Pons (tissue), 1 donor: ENCODE results near the gene TMA7.

Source experiments
- DNase-seq: peaks from one replicate; pipeline ENCODE4 v3.0.0-alpha.2; 2016; ENCODE audit warnings: low spot score

TMA7 gene

GRCh38 chr3:48409291-48410201 is 30.5 kb upstream of the TMA7 start:
- no peak for DNase-seq

- DNase-seq: no peak
These were observed 29.6 kb upstream of the TMA7 start for GRCh38 chr3:48410205-48411040.

GRCh38 chr3:48411041-48411588 is 28.9 kb upstream of the TMA7 start:
- no peak for DNase-seq

GRCh38 chr3:48411606-48412374 is 28.3 kb upstream of the TMA7 start:
- DNase-seq: no peak

GRCh38 chr3:48412375-48413001 is 27.6 kb upstream of the TMA7 start:
- no peak for DNase-seq

DNA sequence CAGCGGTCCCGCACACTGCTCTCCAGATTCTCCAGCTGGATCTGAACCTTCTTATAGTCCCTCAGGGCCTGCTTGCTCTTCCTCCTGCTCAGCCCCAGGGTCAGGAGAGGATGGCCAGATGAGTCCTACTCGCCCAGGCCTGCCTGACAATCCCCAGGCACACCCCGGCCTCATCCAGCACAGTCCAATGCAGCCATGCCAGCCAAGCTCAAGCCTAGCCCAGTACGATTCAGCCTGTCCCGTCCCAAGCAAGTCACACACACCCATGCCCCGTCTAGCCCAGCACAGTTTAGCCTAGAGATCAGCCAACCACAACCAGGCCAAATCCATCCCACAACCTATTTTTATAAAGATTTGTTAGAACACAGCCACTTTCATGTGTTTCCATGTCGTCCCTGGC is 27.0 kb upstream of the TMA7 start:
- DNase-seq: no peak

GRCh38 chr3:48413611-48414010 is 26.4 kb upstream of the TMA7 start:
- no peak for DNase-seq

DNA sequence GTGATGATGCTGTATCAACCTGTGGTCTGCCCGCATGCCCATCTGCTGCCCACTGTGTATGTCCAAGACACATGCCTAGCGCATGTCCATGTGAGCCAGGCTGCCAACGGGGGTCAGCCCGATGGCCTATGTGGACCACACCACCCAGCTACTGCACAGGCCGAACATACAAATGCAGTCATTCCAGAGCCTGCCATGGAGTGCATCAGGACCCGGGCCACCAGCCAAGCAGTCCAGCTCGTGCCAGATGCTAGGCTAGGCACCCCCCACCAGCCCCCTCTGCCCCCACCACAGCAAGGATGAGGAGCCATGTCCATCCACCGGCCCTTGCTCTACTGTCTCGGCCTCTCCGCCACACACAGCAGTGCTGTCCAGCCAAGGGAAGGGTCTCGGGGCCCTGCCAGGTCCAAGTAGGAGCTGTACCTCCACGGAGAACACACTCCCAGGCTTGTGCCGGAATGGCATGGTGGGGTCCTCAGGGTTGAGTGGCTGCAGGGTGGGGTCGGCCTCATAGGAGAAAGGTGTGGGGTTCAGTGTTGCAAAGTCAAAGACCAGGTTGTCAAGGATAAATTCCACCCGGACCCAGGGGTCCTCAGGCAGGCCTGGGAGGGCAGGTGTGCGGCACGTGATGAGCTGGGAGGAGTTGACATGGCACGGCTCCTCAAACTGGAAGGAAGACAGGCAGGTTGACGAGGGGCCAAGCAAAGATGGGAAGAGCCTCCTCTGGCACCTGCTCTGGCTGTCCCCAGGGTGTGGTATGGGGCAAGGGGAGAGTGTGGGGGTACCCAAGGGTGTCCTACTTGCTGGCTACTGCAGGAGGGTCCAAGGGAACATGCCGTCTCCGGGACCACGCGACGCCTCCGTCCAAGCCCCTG is 25.4 kb upstream of the TMA7 start:
- no peak for DNase-seq

DNA sequence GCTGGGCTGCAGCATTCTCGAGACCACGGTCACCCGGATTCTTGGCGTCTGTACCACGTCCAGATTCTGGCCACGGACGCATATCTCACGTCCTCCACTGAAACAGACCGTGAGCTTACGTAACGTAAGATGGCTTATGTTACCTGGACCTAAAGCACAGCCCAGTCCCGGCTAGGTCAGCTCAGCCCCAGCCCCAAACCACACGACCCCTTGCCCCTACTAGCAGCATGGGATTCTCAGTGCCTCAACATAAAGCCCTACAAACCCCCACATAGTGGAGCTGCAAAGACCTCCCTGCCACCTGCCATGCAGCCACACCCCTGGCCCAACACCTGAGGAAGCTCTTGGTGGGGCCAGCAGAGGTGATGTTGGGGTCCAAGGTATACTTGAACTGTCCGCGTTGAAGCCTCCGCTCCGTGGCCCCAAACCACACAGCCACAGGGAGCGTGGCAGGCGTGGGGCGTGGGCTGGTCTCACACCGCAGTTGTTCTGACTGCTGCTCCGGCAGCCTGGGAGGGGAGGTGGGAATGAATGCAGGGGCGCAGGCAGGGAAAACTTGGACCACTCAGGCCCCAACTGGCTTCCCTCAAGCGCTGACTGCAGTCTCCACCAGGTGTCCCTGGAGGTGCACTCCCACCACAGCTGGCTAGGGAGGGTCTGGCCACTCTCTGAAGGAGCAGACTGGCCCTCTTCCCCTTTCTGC is 24.7 kb upstream of the TMA7 start:
- no peak for DNase-seq

DNA sequence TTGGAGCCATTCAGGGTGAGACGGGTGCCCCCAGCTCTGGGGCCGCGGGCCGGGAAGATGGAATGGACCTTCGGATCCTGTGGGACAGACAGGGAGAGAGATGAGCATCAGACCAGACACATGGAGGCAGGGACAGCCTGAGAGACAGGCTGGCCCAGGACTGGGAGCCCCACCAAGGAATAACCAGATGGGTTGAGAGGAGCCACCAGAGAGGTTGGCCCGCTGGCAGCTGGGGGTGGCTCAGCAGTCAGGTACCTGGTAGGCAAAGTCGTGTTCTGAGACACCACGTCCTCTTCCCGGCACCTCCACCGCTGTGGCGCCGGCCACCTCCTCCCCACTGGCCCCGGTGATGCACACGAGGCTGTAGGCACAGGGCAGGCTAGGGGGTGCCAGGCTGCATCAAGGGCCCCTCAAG is 24.0 kb upstream of the TMA7 start:
- no peak for DNase-seq

GRCh38 chr3:48416546-48416945 is 23.5 kb upstream of the TMA7 start:
- no peak for DNase-seq

DNA sequence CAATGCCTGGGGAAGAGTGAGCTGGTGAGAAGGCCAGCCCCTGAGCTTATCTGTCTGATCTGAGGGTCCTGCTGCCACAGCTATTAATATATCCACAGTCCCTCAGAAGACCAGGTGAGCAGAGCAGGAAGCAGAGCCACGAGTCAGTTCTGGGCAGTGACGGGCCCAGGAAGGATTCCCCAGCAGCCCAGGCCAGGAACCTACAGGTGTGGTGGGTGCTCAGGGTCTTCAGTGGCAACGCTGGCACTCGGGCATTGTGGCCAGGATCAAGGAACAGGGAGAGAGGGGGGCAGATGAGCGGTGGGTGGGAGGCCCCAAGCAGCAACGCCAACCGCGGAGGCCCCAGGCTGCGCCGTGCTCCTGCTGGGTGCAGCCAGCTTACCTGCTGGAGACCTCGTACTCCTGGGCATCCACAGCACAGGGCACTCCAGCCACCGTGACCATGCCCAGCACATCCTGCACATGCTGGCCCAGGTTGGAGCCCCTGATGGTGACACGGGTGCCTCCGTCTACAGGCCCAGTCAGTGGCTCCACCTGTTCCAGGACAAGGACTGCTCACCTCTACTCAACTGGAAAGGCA is 22.4 kb upstream of the TMA7 start:
- DNase-seq: no peak

DNA sequence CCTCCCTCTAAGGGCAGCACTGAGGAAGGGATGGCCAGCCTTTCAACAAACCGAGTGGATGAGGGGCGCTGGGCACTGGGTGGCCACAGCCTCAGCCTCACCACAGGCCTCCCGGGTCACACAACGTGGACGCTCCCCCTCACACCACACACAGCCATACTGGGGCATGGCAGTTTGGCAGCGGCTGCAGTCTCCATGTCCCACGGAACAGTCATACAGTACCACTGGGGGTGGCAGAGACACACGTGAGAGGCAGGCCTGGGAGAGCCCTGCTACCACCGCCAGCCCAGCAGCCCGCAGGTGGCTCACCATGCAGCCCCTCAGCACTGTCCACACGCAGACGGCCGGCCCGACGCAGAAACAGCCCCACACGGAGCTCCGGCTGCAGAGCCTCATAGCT is 21.9 kb upstream of the TMA7 start:
- no peak for DNase-seq

GRCh38 chr3:48418651-48419050 is 21.4 kb upstream of the TMA7 start:
- DNase-seq: no peak

GRCh38 chr3:48419149-48419548 is 20.9 kb upstream of the TMA7 start:
- DNase-seq: no peak

GRCh38 chr3:48419597-48419996 is 20.5 kb upstream of the TMA7 start:
- DNase-seq: no peak

DNA sequence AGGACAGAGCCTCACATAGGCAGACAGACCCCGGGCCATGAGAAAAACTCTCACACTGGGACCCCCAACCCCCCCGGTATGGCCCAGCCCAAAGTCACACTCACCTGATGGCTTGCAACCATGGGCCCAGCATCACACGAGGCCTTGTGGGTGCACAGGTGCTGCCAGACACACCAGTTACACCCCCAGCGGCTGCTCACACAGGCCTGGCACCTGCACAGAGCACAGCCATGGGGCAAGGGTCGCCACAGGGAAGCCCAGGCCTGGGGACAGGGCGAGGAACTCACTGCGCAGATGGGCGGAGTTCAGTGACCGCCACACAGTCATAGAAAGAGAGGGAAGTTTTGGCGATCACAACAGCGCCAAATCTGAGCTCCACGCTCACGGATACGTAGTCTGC is 19.5 kb upstream of the TMA7 start:
- DNase-seq: no peak

- DNase-seq: no peak
These were observed 17.8 kb upstream of the TMA7 start for GRCh38 chr3:48422272-48422671.

- DNase-seq: no peak
These were observed 17.4 kb upstream of the TMA7 start for GRCh38 chr3:48422681-48423080.
